ENCODE measurements around the gene DTL. TPM values are rescaled to one million over a fixed set of nuclear protein-coding genes. Genes with fewer than 3 reads are reported as not detected.

Gene DTL
- total and polyA plus RNA-seq, 2 experiments from 2014 or later = 8.2 to 9.7 TPM

DNA sequence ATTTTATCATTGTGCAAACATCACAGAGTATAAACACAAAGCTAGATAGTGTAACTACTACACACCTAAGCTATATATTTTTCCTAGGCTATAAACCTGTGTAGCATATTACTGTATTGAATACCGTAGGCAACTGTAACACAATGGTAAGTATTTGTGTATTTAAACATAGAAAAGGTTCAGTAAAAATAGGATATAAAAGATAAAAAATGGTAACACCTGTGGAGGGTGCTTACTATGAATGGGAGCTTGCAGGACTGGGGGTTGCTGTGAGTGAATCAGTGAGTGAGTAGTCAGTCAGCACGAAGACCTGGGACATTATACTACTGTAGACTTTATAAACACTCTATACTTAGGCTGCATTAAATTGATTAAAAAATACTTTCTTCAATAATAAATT is 4.1 kb downstream of the DTL start:
- Histone ChIP-seq H3K79me2 (ENCODE audit: insufficient read depth) (peaks cover 75% of the 10 kb centered on the region), H3K27ac (no peak overlapping the region), H3K9ac (no peak overlapping the region), H3K36me3 (ENCODE audit: low read depth) (no peaks in the 10 kb centered on the region), H3K4me1 (ENCODE audit: insufficient read depth) (peaks cover 26% of the 10 kb centered on the region), H3K4me2 (ENCODE audit: unreplicated experiment) (no peak overlapping the region), H3K9me3 (ENCODE audit: low read depth) (no peaks in the 10 kb centered on the region), H3K9me2 (ENCODE audit: insufficient read depth) (no peaks in the 10 kb centered on the region), H2AFZ (peak overlapping the region; percentile 92; the same call in 1 of the 2 replicates), H3F3A (ENCODE audit: insufficient read depth) (peaks cover 2% of the 10 kb centered on the region; the same call in 1 of the 2 replicates), H3K4me3 (no peak overlapping the region), H4K20me1 (ENCODE audit: insufficient read depth) (no peaks in the 10 kb centered on the region), H3K27me3 (replicated peaks; ENCODE audit: insufficient read depth) (no peaks in the 10 kb centered on the region)
- 94 to 98% methylated on average over 2 of the region's 2 CpGs for WGBS, 2 experiments (ENCODE audit: low coverage in 1 of 2, low lambda C conversion rate in 2 of 2, missing lambda C conversion rate in 2 of 2)
- no peak for DNase-seq
- TF ChIP-seq EZH2 (IDR thresholded peaks at IDR 0.05; ENCODE audit: insufficient read depth, poor library complexity, severe bottlenecking) (no peak), EZH2phosphoT487 (IDR thresholded peaks at IDR 0.05; ENCODE audit: insufficient read depth, low read depth) (no peak)
- in situ Hi-C loops (cut with MboI) = no loop called here

DNA sequence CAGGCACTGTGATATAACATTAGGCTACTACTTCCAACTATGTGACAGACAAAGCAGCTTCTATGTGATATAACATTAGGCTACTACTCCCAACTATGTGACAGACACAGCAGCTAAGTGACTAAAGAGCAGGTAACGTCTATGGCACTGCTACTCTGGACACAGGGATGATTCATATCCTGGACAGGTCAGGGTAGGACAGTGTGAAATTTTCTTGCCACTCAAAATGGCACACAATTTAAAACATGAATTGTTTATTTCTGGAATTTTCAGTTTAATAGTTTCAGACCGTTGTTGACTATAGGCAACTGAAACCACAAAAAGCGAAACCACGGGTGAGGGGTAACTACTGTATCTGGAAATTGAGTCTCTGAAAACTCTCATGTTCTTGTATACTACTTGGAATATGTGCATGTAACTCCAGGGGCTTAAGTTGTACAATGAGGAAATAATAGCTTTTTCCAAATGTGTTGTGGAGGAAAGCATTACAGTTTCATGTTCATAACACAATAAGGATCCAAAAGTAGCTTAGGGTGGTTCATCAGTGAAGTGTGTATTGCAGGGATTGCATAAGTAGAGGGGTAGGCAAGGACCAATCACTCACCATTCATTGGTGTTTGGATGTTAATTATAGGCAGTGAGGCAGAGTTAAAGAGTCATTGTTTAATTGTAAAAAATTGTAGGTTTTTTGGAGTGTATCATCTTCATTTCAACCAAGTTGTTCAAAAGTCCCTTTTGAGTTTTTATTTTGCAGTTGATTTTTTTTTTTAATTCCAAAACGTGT is 5.3 kb downstream of the DTL start:
- 69% methylated on average over 5 of the region's 5 CpGs for WGBS, 2 experiments (ENCODE audit: low coverage in 1 of 2, low lambda C conversion rate in 2 of 2, missing lambda C conversion rate in 2 of 2)
- Histone ChIP-seq H3K27ac (no peak overlapping the region), H3K4me2 (ENCODE audit: unreplicated experiment) (peak overlapping the region; percentile 26), H3K9ac (no peak overlapping the region), H3K9me3 (ENCODE audit: low read depth) (no peaks in the 10 kb centered on the region), H3K4me1 (ENCODE audit: insufficient read depth) (peaks cover 34% of the 10 kb centered on the region), H3K36me3 (ENCODE audit: low read depth) (no peaks in the 10 kb centered on the region), H3K4me3 (no peak overlapping the region), H3F3A (ENCODE audit: insufficient read depth) (peaks cover 12% of the 10 kb centered on the region; the same call in 1 of the 2 replicates), H2AFZ (peak overlapping the region; percentile 65), H3K27me3 (replicated peaks; ENCODE audit: insufficient read depth) (no peaks in the 10 kb centered on the region), H3K9me2 (ENCODE audit: insufficient read depth) (no peaks in the 10 kb centered on the region), H3K79me2 (ENCODE audit: insufficient read depth) (peaks cover 75% of the 10 kb centered on the region), H4K20me1 (ENCODE audit: insufficient read depth) (no peaks in the 10 kb centered on the region)
- no peak for DNase-seq
- in situ Hi-C loops (cut with MboI) = no loop called here
- TF ChIP-seq EZH2phosphoT487 (IDR thresholded peaks at IDR 0.05; ENCODE audit: insufficient read depth, low read depth) (no peak), EZH2 (IDR thresholded peaks at IDR 0.05; ENCODE audit: insufficient read depth, poor library complexity, severe bottlenecking) (no peak)

- in situ Hi-C loops (cut with MboI) = no loop called here
- no peak for DNase-seq
- Histone ChIP-seq H3K4me2 (ENCODE audit: unreplicated experiment) (no peak overlapping the region), H4K20me1 (ENCODE audit: insufficient read depth) (no peaks in the 10 kb centered on the region), H3K9me2 (ENCODE audit: insufficient read depth) (no peaks in the 10 kb centered on the region), H3K79me2 (ENCODE audit: insufficient read depth) (peaks cover 59% of the 10 kb centered on the region), H3K9ac (no peak overlapping the region), H3K36me3 (ENCODE audit: low read depth) (no peaks in the 10 kb centered on the region), H3K27me3 (replicated peaks; ENCODE audit: insufficient read depth) (no peaks in the 10 kb centered on the region), H3K4me3 (no peak overlapping the region), H3F3A (ENCODE audit: insufficient read depth) (peaks cover 13% of the 10 kb centered on the region; the same call in 1 of the 2 replicates), H2AFZ (peak overlapping the region; percentile 30; the same call in 1 of the 2 replicates), H3K9me3 (ENCODE audit: low read depth) (no peaks in the 10 kb centered on the region), H3K27ac (no peak overlapping the region), H3K4me1 (ENCODE audit: insufficient read depth) (peaks cover 23% of the 10 kb centered on the region)
- TF ChIP-seq EZH2 (IDR thresholded peaks at IDR 0.05; ENCODE audit: insufficient read depth, poor library complexity, severe bottlenecking) = no peak
- no peak for TF ChIP-seq EZH2phosphoT487 (IDR thresholded peaks at IDR 0.05; ENCODE audit: insufficient read depth, low read depth)
Measured at GRCh38 chr1:212042436-212042835, 6.9 kb downstream of the DTL start.

DNA sequence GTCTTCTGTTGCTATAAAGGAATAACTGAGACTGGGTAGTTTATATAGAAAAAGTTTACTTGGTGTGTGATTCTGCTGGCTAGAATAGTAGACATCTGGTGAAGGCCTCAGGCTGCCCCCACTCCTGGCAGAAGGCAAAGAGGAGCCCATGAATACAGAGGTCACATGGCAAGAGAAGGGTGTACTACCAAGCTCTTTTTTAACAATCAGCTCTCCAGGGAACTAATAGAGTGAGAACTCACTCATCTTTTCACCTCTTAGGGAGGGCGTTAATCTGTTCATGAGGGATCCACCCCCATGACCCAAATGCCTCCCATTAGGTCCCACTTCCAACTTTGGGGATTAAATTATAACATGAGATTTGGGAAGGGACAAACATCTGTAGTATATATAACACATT is 9.3 kb downstream of the DTL start:
- Histone ChIP-seq H3K4me2 (ENCODE audit: unreplicated experiment) (no peak overlapping the region), H2AFZ (no peak overlapping the region), H3K9ac (no peak overlapping the region), H3K9me2 (ENCODE audit: insufficient read depth) (no peaks in the 10 kb centered on the region), H3K9me3 (ENCODE audit: low read depth) (no peaks in the 10 kb centered on the region), H3F3A (ENCODE audit: insufficient read depth) (peaks cover 13% of the 10 kb centered on the region; the same call in 1 of the 2 replicates), H3K4me1 (ENCODE audit: insufficient read depth) (peaks cover 14% of the 10 kb centered on the region), H4K20me1 (ENCODE audit: insufficient read depth) (no peaks in the 10 kb centered on the region), H3K27me3 (replicated peaks; ENCODE audit: insufficient read depth) (no peaks in the 10 kb centered on the region), H3K4me3 (no peak overlapping the region), H3K36me3 (ENCODE audit: low read depth) (no peaks in the 10 kb centered on the region), H3K27ac (no peak overlapping the region), H3K79me2 (ENCODE audit: insufficient read depth) (peaks cover 34% of the 10 kb centered on the region)
- no peak for DNase-seq
- in situ Hi-C loops (cut with MboI) = no loop called here
- no peak for TF ChIP-seq EZH2phosphoT487 (IDR thresholded peaks at IDR 0.05; ENCODE audit: insufficient read depth, low read depth)
- TF ChIP-seq EZH2 (IDR thresholded peaks at IDR 0.05; ENCODE audit: insufficient read depth, poor library complexity, severe bottlenecking) = no peak
- 93 to 100% methylated on average over 1 of the region's 1 CpG for whole genome bisulfite sequencing, 2 experiments (ENCODE audit: low coverage in 1 of 2, low lambda C conversion rate in 2 of 2, missing lambda C conversion rate in 2 of 2)

All from GM23248 (cell line).